Natural killer cell (primary cell): ENCODE measurements around the gene KCNK18. TPM values are rescaled to one million over a fixed set of nuclear protein-coding genes. Genes with fewer than 3 reads are reported as not detected.

Source experiments
- ATAC-seq, 3 donors: fragments of 150-1000 bp in 2 of 3; fragments of 200-7000 bp in 1 of 3; cut with Tn5 transposase; 1 replicate in 1 of 3; 2 replicates in 2 of 3; pipeline ENCODE4 v1.10.0; 2021; ENCODE audit warnings: mild to moderate bottlenecking in 2 of 3, moderate library complexity in 2 of 3
- DNase-seq, 2 donors: peaks; one replicate each; pipeline versions ENCODE4 v3.0.0 to v3.0.0-alpha.2; 2013 to 2021; ENCODE audit warnings: mixed read lengths in 1 of 2
- H3K27ac ChIP-seq: one replicate; pipeline ENCODE4 v1.5.1; 2013; ENCODE audit warnings: mild to moderate bottlenecking, low read length
- H3K27me3 ChIP-seq: one replicate; pipeline ENCODE4 v1.6.1; 2013; ENCODE audit warnings: low read length; ENCODE audit not compliant: control insufficient read depth, insufficient read depth
- H3K36me3 ChIP-seq: one replicate; pipeline ENCODE4 v1.6.1; 2013; ENCODE audit warnings: low read length; ENCODE audit not compliant: control insufficient read depth, insufficient read depth
- H3K4me1 ChIP-seq: one replicate; pipeline ENCODE4 v1.6.1; 2013; ENCODE audit warnings: low read length; ENCODE audit not compliant: control insufficient read depth, insufficient read depth
- H3K4me3 ChIP-seq: one replicate; pipeline ENCODE4 v1.5.1; 2013; ENCODE audit warnings: low read length
- H3K9me3 ChIP-seq: one replicate; pipeline ENCODE4 v1.6.1; 2013; ENCODE audit warnings: low read length; ENCODE audit not compliant: control insufficient read depth, insufficient read depth
- H3K27ac Mint-ChIP-seq, 2 donors: one replicate each; pipeline ENCODE4 v1.8.0; 2022; ENCODE audit warnings: mild to moderate bottlenecking in 2 of 2, mixed read lengths in 2 of 2, moderate library complexity in 1 of 2
- H3K27me3 Mint-ChIP-seq, 2 donors: one replicate each; pipeline ENCODE4 v1.8.0; 2022; ENCODE audit warnings: low read depth in 2 of 2, mixed read lengths in 2 of 2
- H3K36me3 Mint-ChIP-seq: one replicate; pipeline ENCODE4 v1.8.0; 2022; ENCODE audit warnings: mixed read lengths
- H3K4me1 Mint-ChIP-seq, 2 donors: one replicate each; pipeline ENCODE4 v1.8.0; 2022; ENCODE audit warnings: mixed read lengths in 2 of 2
- H3K4me3 Mint-ChIP-seq: one replicate; pipeline ENCODE4 v1.8.0; 2022; ENCODE audit warnings: mild to moderate bottlenecking, moderate library complexity, mixed read lengths
- H3K9me3 Mint-ChIP-seq, 2 donors: one replicate each; pipeline ENCODE4 v1.8.0; 2022; ENCODE audit warnings: mixed read lengths in 2 of 2
- CTCF ChIP-seq: fragments of 200-600 bp; IDR thresholded peaks from one replicate; pipeline ENCODE4 v1.8.0; 2022; ENCODE audit warnings: antibody characterized with exemption
- WGBS: methylation state at CpG from one replicate; pipeline ENCODE4 v1.1.7; 2013; ENCODE audit warnings: missing lambda C conversion rate; ENCODE audit not compliant: insufficient coverage; 5-methylcytosine and 5-hydroxymethylcytosine counted together
- intact Hi-C: fragments of 100-400 bp; cut with micrococcal nuclease; formaldehyde crosslinking; loops from one replicate; pipeline ENCODE4 v1.14.2; 2022
- total RNA-seq, 4 donors: library from RNA; stranded (reverse); fragments of 120-200 nt in 1 of 4; gene quantifications; one replicate each; pipeline versions ENCODE4 v1.2.3 to v1.2.4, GENCODE V29; 2013 to 2022

Gene KCNK18
- total RNA-seq, 3 donors from 2014 or later (not counting 1 experiment from before 2014, with no cell fraction given) = not detected

- H3K36me3 Mint-ChIP-seq = peaks cover 9% of the 10 kb centered on the region
- TF ChIP-seq CTCF = no peak
- Histone ChIP-seq H3K4me3 (no peak overlapping the region), H3K4me1 (peaks cover 8% of the 10 kb centered on the region), H3K27ac (no peak overlapping the region), H3K9me3 (no peaks in the 10 kb centered on the region), H3K27me3 (peaks cover 49% of the 10 kb centered on the region), H3K36me3 (no peaks in the 10 kb centered on the region)
- no peak overlapping the region for H3K27ac Mint-ChIP-seq
- peaks cover 0 to 3% of the 10 kb centered on the region in 2 donors for H3K9me3 Mint-ChIP-seq
- 17% methylated on average over 6 of the region's 6 CpGs for WGBS
- intact Hi-C loops = no loop called here
- DNase-seq = no peak
- H3K4me3 Mint-ChIP-seq = no peak overlapping the region
- ATAC-seq = no peak
- H3K4me1 Mint-ChIP-seq = peaks cover 0 to 5% of the 10 kb centered on the region in 2 donors
- peaks cover 56 to 74% of the 10 kb centered on the region in 2 donors for H3K27me3 Mint-ChIP-seq
These were observed 37.9 kb upstream of the KCNK18 start for GRCh38 chr10:117159390-117159789.

- Mint-ChIP-seq H3K4me1 (peaks cover 0 to 11% of the 10 kb centered on the region in 2 donors), H3K4me3 (no peak overlapping the region), H3K9me3 (peaks cover 0 to 3% of the 10 kb centered on the region in 2 donors), H3K36me3 (peaks cover 9% of the 10 kb centered on the region), H3K27ac (no peak overlapping the region), H3K27me3 (peaks cover 63 to 77% of the 10 kb centered on the region in 2 donors)
- no peaks in the 10 kb centered on the region for H3K9me3 ChIP-seq
- WGBS = 14% methylated on average over 5 of the region's 5 CpGs
- no peaks in the 10 kb centered on the region for H3K36me3 ChIP-seq
- peaks cover 10% of the 10 kb centered on the region for H3K4me1 ChIP-seq
- ATAC-seq (no peak), DNase-seq (no peak)
- H3K27me3 ChIP-seq = peaks cover 57% of the 10 kb centered on the region
- intact Hi-C loops = no loop called here
- no peak overlapping the region for H3K4me3 ChIP-seq
- no peak overlapping the region for H3K27ac ChIP-seq
- no peak for TF ChIP-seq CTCF
These were observed 36.7 kb upstream of the KCNK18 start for GRCh38 chr10:117160567-117160966.

- TF ChIP-seq CTCF = no peak
- Histone ChIP-seq H3K27me3 (peaks cover 62% of the 10 kb centered on the region), H3K27ac (no peak overlapping the region), H3K4me1 (peaks cover 12% of the 10 kb centered on the region), H3K9me3 (no peaks in the 10 kb centered on the region), H3K36me3 (no peaks in the 10 kb centered on the region), H3K4me3 (no peak overlapping the region)
- no peak for DNase-seq
- intact Hi-C loops = no loop called here
- peaks cover 67 to 82% of the 10 kb centered on the region in 2 donors for H3K27me3 Mint-ChIP-seq
- 29% methylated on average over 6 of the region's 6 CpGs for WGBS
- peaks cover 9% of the 10 kb centered on the region for H3K36me3 Mint-ChIP-seq
- H3K4me1 Mint-ChIP-seq = peaks cover 0 to 11% of the 10 kb centered on the region in 2 donors
- ATAC-seq = no peak
- no peak overlapping the region for H3K27ac Mint-ChIP-seq
- H3K9me3 Mint-ChIP-seq = peaks cover 0 to 3% of the 10 kb centered on the region in 2 donors
- H3K4me3 Mint-ChIP-seq = no peak overlapping the region
These were observed 35.8 kb upstream of the KCNK18 start for GRCh38 chr10:117161386-117162033.
